SJCRH30 (cell line): ENCODE measurements around the gene KIRREL1. TPM values are rescaled to one million over a fixed set of nuclear protein-coding genes. Genes with fewer than 3 reads are reported as not detected.

ENCODE experiments used
- DNase-seq, 2 experiments: peaks; one replicate each; pipeline ENCODE4 v3.0.0-alpha.2; 2015 to 2020
- H3K27ac ChIP-seq: fragments of 250-450 bp; sonication (Bioruptor Pico); 2 replicates; pipeline ENCODE4 v1.5.1; 2020; ENCODE audit warnings: mild to moderate bottlenecking, moderate library complexity
- H3K27me3 ChIP-seq: fragments of 250-450 bp; sonication (Bioruptor Pico); 2 replicates; pipeline ENCODE4 v1.5.1; 2020; ENCODE audit warnings: mild to moderate bottlenecking, moderate library complexity
- H3K36me3 ChIP-seq: fragments of 250-450 bp; sonication (Bioruptor Pico); 2 replicates; pipeline ENCODE4 v1.5.1; 2020; ENCODE audit warnings: mild to moderate bottlenecking, moderate library complexity
- H3K4me1 ChIP-seq: fragments of 250-450 bp; sonication (Bioruptor Pico); 2 replicates; pipeline ENCODE4 v1.5.1; 2020; ENCODE audit warnings: mild to moderate bottlenecking, moderate library complexity
- H3K4me3 ChIP-seq: fragments of 250-450 bp; sonication (Bioruptor Pico); 2 replicates; pipeline ENCODE4 v1.5.1; 2020; ENCODE audit warnings: mild to moderate bottlenecking, moderate library complexity
- H3K9me3 ChIP-seq: fragments of 250-450 bp; sonication (Bioruptor Pico); replicated peaks from 2 replicates; pipeline ENCODE4 v1.5.1; 2020; ENCODE audit warnings: mild to moderate bottlenecking, moderate library complexity
- total RNA-seq: library from RNA; depleted of rRNA; stranded (reverse); fragments of >200 nt; shearing (Covaris generic); gene quantifications from 2 replicates; pipeline ENCODE4 v1.2.3, GENCODE V29; 2014

KIRREL1 gene
- total RNA-seq, 1 experiment from 2014 or later: 26.3 TPM

GRCh38 chr1:158046715-158047510 lies 53.5 kb downstream of the KIRREL1 start:
- Histone ChIP-seq H3K4me3 (no peak overlapping the region), H3K36me3 (peaks cover 2% of the 10 kb centered on the region; the same call in 1 of the 2 replicates), H3K9me3 (no peaks in the 10 kb centered on the region), H3K4me1 (no peaks in the 10 kb centered on the region), H3K27ac (no peak overlapping the region), H3K27me3 (no peaks in the 10 kb centered on the region)
- DNase-seq: no peak

- Histone ChIP-seq H3K4me3 (no peak overlapping the region), H3K4me1 (0 out of 2 replicates have a peak, but pooled peaks cover 4% of the 10 kb centered on the region), H3K9me3 (no peaks in the 10 kb centered on the region), H3K27ac (no peak overlapping the region), H3K36me3 (peaks cover 2% of the 10 kb centered on the region; the same call in 1 of the 2 replicates), H3K27me3 (no peaks in the 10 kb centered on the region)
- no peak for DNase-seq
Observed at GRCh38 chr1:158048371-158049067, 55.1 kb downstream of the KIRREL1 start.

- Histone ChIP-seq H3K4me1 (0 out of 2 replicates have a peak, but pooled peaks cover 5% of the 10 kb centered on the region), H3K27me3 (no peaks in the 10 kb centered on the region), H3K9me3 (no peaks in the 10 kb centered on the region), H3K36me3 (peaks cover 2% of the 10 kb centered on the region; the same call in 1 of the 2 replicates), H3K27ac (no peak overlapping the region), H3K4me3 (no peak overlapping the region)
- DNase-seq: no peak
Observed at GRCh38 chr1:158049853-158050252, 56.4 kb downstream of the KIRREL1 start.

GRCh38 chr1:158053276-158053675 lies 59.8 kb downstream of the KIRREL1 start:
- H3K27me3 ChIP-seq: no peaks in the 10 kb centered on the region
- no peak for DNase-seq
- H3K9me3 ChIP-seq: no peaks in the 10 kb centered on the region
- H3K36me3 ChIP-seq: peaks cover 2% of the 10 kb centered on the region; the same call in 1 of the 2 replicates
- 0 out of 2 replicates have a peak, but pooled peaks cover 5% of the 10 kb centered on the region for H3K4me1 ChIP-seq
- H3K27ac ChIP-seq: no peak overlapping the region
- no peak overlapping the region for H3K4me3 ChIP-seq

- no peak for DNase-seq
- H3K4me3 ChIP-seq: no peak overlapping the region
- H3K27ac ChIP-seq: no peak overlapping the region
- H3K4me1 ChIP-seq: peaks cover 7% of the 10 kb centered on the region; the same call in 1 of the 2 replicates
- no peaks in the 10 kb centered on the region for H3K9me3 ChIP-seq
- no peaks in the 10 kb centered on the region for H3K27me3 ChIP-seq
- peaks cover 2% of the 10 kb centered on the region; the same call in 1 of the 2 replicates for H3K36me3 ChIP-seq
Observed at GRCh38 chr1:158054721-158055120, 61.3 kb downstream of the KIRREL1 start.

- no peaks in the 10 kb centered on the region for H3K27me3 ChIP-seq
- no peak for DNase-seq
- H3K9me3 ChIP-seq: no peaks in the 10 kb centered on the region
- H3K27ac ChIP-seq: no peak overlapping the region
- no peak overlapping the region for H3K4me3 ChIP-seq
- peaks cover 12% of the 10 kb centered on the region; the same call in 1 of the 2 replicates for H3K4me1 ChIP-seq
- no peaks in the 10 kb centered on the region for H3K36me3 ChIP-seq
Observed at GRCh38 chr1:158055854-158056253, 62.4 kb downstream of the KIRREL1 start.

- Histone ChIP-seq H3K4me3 (no peak overlapping the region), H3K9me3 (no peaks in the 10 kb centered on the region), H3K27ac (no peak overlapping the region), H3K4me1 (peaks cover 12% of the 10 kb centered on the region; the same call in 1 of the 2 replicates), H3K27me3 (no peaks in the 10 kb centered on the region), H3K36me3 (no peaks in the 10 kb centered on the region)
- no peak for DNase-seq
Observed at GRCh38 chr1:158056498-158056897, 63.1 kb downstream of the KIRREL1 start.

GRCh38 chr1:158058237-158058985 lies 65.0 kb downstream of the KIRREL1 start:
- Histone ChIP-seq H3K4me3 (no peak overlapping the region), H3K9me3 (no peaks in the 10 kb centered on the region), H3K36me3 (no peaks in the 10 kb centered on the region), H3K27me3 (no peaks in the 10 kb centered on the region), H3K4me1 (peaks cover 9% of the 10 kb centered on the region; the same call in 1 of the 2 replicates), H3K27ac (no peak overlapping the region)
- no peak for DNase-seq

GRCh38 chr1:158059984-158060383 lies 66.5 kb downstream of the KIRREL1 start:
- peaks cover 7% of the 10 kb centered on the region; the same call in 1 of the 2 replicates for H3K4me1 ChIP-seq
- no peak overlapping the region for H3K27ac ChIP-seq
- H3K36me3 ChIP-seq: no peaks in the 10 kb centered on the region

GRCh38 chr1:158062174-158062573 lies 68.7 kb downstream of the KIRREL1 start:
- no peak overlapping the region for H3K27ac ChIP-seq
- no peak for DNase-seq
- no peak overlapping the region for H3K4me3 ChIP-seq
- no peaks in the 10 kb centered on the region for H3K27me3 ChIP-seq
- H3K36me3 ChIP-seq: no peaks in the 10 kb centered on the region
- peaks cover 7% of the 10 kb centered on the region; the same call in 1 of the 2 replicates for H3K4me1 ChIP-seq
- no peaks in the 10 kb centered on the region for H3K9me3 ChIP-seq

More at GRCh38 chr1:158059984-158060383, 66.5 kb downstream of the KIRREL1 start:
- H3K4me3 ChIP-seq: no peak overlapping the region
- no peaks in the 10 kb centered on the region for H3K27me3 ChIP-seq
- no peaks in the 10 kb centered on the region for H3K9me3 ChIP-seq
- DNase-seq: peak; percentile 17 to 19

- H3K9me3 ChIP-seq: no peaks in the 10 kb centered on the region
- H3K36me3 ChIP-seq: no peaks in the 10 kb centered on the region
- no peak overlapping the region for H3K27ac ChIP-seq
- peak; percentile 53 to 63 for DNase-seq
- no peak overlapping the region for H3K4me3 ChIP-seq
- no peaks in the 10 kb centered on the region for H3K27me3 ChIP-seq
- peaks cover 5% of the 10 kb centered on the region; the same call in 1 of the 2 replicates for H3K4me1 ChIP-seq
Observed at GRCh38 chr1:158067662-158068061, 74.2 kb downstream of the KIRREL1 start.

- no peaks in the 10 kb centered on the region for H3K27me3 ChIP-seq
- no peaks in the 10 kb centered on the region for H3K9me3 ChIP-seq
- H3K36me3 ChIP-seq: no peaks in the 10 kb centered on the region
- DNase-seq: no peak
- H3K4me3 ChIP-seq: no peak overlapping the region
- H3K27ac ChIP-seq: no peak overlapping the region
- peaks cover 5% of the 10 kb centered on the region; the same call in 1 of the 2 replicates for H3K4me1 ChIP-seq
Observed at GRCh38 chr1:158068918-158069317, 75.5 kb downstream of the KIRREL1 start.

- no peak for DNase-seq
- Histone ChIP-seq H3K27me3 (no peaks in the 10 kb centered on the region), H3K27ac (no peak overlapping the region), H3K4me3 (no peak overlapping the region), H3K4me1 (peaks cover 5% of the 10 kb centered on the region; the same call in 1 of the 2 replicates), H3K9me3 (no peaks in the 10 kb centered on the region), H3K36me3 (no peaks in the 10 kb centered on the region)
Observed at GRCh38 chr1:158071138-158071537, 77.7 kb downstream of the KIRREL1 start.

- no peak for DNase-seq
- H3K36me3 ChIP-seq: peaks cover 8% of the 10 kb centered on the region; the same call in 1 of the 2 replicates
- H3K9me3 ChIP-seq: no peaks in the 10 kb centered on the region
- H3K4me3 ChIP-seq: no peak overlapping the region
- H3K4me1 ChIP-seq: no peaks in the 10 kb centered on the region
- H3K27ac ChIP-seq: no peak overlapping the region
- H3K27me3 ChIP-seq: no peaks in the 10 kb centered on the region
Observed at GRCh38 chr1:158075078-158075477, 81.6 kb downstream of the KIRREL1 start.
